Tibial nerve (tissue), 4 donors: ENCODE measurements around the gene TEN1. TPM values are rescaled to one million over a fixed set of nuclear protein-coding genes. Genes with fewer than 3 reads are reported as not detected.

ENCODE experiments used
- DNase-seq, 2 donors: peaks; one replicate each; pipeline ENCODE4 v3.0.0-alpha.2; 2019; ENCODE audit warnings: low spot score in 2 of 2
- H3K27ac ChIP-seq, 4 donors: fragments of 200-600 bp; sonication (generic) in 3 of 4; one replicate each; pipeline ENCODE4 v1.5.1; 2017 to 2019; ENCODE audit warnings: mild to moderate bottlenecking in 1 of 4
- H3K27me3 ChIP-seq, 2 donors: fragments of 200-600 bp; sonication (generic) in 1 of 2; one replicate each; pipeline versions ENCODE4 v1.5.1 to v1.6.0; 2017 to 2019
- H3K36me3 ChIP-seq, 3 donors: fragments of 200-600 bp; sonication (generic); one replicate each; pipeline ENCODE4 v1.5.1; 2018 to 2019
- H3K4me1 ChIP-seq, 4 donors: fragments of 200-600 bp; sonication (generic) in 3 of 4; one replicate each; pipeline ENCODE4 v1.5.1; 2017 to 2019
- H3K4me3 ChIP-seq, 4 donors: fragments of 200-600 bp; sonication (generic) in 3 of 4; one replicate each; pipeline ENCODE4 v1.5.1; 2017 to 2019; ENCODE audit warnings: mild to moderate bottlenecking in 1 of 4, moderate library complexity in 1 of 4
- H3K9me3 ChIP-seq, 4 donors: fragments of 200-600 bp; sonication (generic) in 3 of 4; one replicate each; pipeline ENCODE4 v1.5.1; 2017 to 2019
- CTCF ChIP-seq, 5 experiments: fragments of 200-600 bp in 3 of 5; fragments of 450-650 bp in 2 of 5; sonication (generic) in 3 of 5; IDR thresholded peaks; one replicate each; pipeline ENCODE4 v1.5.1; 2016 to 2019; ENCODE audit warnings: antibody characterized with exemption in 5 of 5, mild to moderate bottlenecking in 3 of 5, moderate library complexity in 2 of 5
- EP300 ChIP-seq, 2 donors: sonication (generic); formaldehyde crosslinking; IDR thresholded peaks; one replicate each; pipeline ENCODE4 v1.6.1; 2017; ENCODE audit warnings: antibody characterized with exemption in 2 of 2, mild to moderate bottlenecking in 1 of 2
- POLR2A ChIP-seq, 2 donors: fragments of 450-650 bp; IDR thresholded peaks; one replicate each; pipeline ENCODE4 v1.6.1; 2017; ENCODE audit warnings: antibody characterized with exemption in 2 of 2, mild to moderate bottlenecking in 2 of 2, moderate library complexity in 2 of 2
- WGBS, 2 donors: methylation state at CpG; one replicate each; pipeline ENCODE4 v1.1.5; 2018; 5-methylcytosine and 5-hydroxymethylcytosine counted together
- total RNA-seq, 4 donors: library from RNA; depleted of rRNA; stranded (reverse); fragments of >200 nt; gene quantifications; one replicate each; pipeline ENCODE4 v1.1.0, GENCODE V29; 2016

TEN1 gene
- total RNA-seq, 4 donors from 2014 or later = 8.6 to 22.2 (median 11.5) TPM

DNA sequence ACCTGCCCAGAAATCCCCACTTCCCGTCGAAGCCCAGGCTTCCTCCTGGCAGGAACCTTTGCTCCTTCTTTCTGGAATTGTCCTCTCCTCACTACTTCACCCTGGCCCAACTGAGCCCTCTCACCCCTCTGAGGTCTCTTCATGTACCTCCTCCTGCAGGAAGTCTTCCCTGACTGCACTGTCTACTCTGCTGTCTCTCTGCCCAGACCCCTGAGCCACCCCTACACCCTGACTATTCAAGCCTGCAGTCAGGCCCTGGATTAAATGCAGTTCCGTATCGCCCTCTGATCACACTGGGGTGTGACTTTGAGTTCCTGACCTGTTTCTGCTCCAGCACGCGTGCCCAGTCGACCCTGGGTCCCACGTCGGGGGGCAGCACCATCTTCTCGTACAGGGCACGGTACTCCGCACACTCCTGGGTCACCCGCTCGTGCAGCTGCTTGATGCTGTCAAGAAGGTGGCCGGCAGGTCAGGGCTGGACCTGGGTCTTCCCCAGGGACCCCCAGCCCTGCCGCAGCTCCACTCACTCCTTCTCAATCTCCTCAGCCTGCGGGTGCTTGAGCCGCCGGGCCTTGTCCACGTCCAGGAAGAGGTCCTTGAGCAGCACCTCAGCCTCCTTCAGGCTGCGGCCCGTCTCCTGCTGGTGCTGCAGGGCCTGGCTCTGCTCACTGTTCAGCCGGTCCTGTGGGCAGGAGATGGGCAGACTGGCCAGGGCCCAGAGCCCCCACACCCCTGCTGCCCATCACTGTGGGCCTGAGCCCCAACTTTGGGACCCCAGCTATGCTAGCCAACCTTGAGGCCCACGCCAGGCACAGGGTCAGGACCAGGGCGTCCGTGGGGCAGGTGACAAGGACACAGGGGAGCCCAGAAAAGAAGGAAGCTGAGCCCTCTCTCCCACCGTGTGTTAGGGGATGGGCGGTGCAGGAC, 44.2 kb downstream of the TEN1 start:
- H3K36me3 ChIP-seq = no peaks in the 10 kb centered on the region
- no peak for DNase-seq
- no peaks in the 10 kb centered on the region for H3K9me3 ChIP-seq
- no peak for TF ChIP-seq EP300 (IDR thresholded peaks at IDR 0.05)
- no peak for TF ChIP-seq POLR2A (IDR thresholded peaks at IDR 0.05)
- TF ChIP-seq CTCF (IDR thresholded peaks at IDR 0.05) = no peak
- peaks cover 0 to 22% of the 10 kb centered on the region in 2 donors for H3K27me3 ChIP-seq
- H3K4me1 ChIP-seq = no peaks in the 10 kb centered on the region
- no peak overlapping the region for H3K27ac ChIP-seq
- 83 to 87% methylated on average over 18 to 28 of the region's 28 CpGs for WGBS, 2 donors
- H3K4me3 ChIP-seq = no peak overlapping the region

GRCh38 chr17:76023900-76024237, 44.8 kb downstream of the TEN1 start:
- no peak for TF ChIP-seq POLR2A (IDR thresholded peaks at IDR 0.05)
- TF ChIP-seq CTCF (IDR thresholded peaks at IDR 0.05) = no peak
- no peak for TF ChIP-seq EP300 (IDR thresholded peaks at IDR 0.05)
- no peak overlapping the region for H3K27ac ChIP-seq
- DNase-seq = no peak
- H3K36me3 ChIP-seq = no peaks in the 10 kb centered on the region
- no peak overlapping the region for H3K4me3 ChIP-seq
- no peaks in the 10 kb centered on the region for H3K9me3 ChIP-seq
- peaks cover 0 to 22% of the 10 kb centered on the region in 2 donors for H3K27me3 ChIP-seq
- no peaks in the 10 kb centered on the region for H3K4me1 ChIP-seq
- 84 to 92% methylated on average over 7 to 9 of the region's 9 CpGs for WGBS, 2 donors

- Histone ChIP-seq H3K27ac (no peak overlapping the region), H3K4me1 (no peaks in the 10 kb centered on the region), H3K27me3 (peaks cover 0 to 26% of the 10 kb centered on the region in 2 donors), H3K36me3 (no peaks in the 10 kb centered on the region), H3K9me3 (no peaks in the 10 kb centered on the region), H3K4me3 (no peak overlapping the region)
- TF ChIP-seq EP300 (IDR thresholded peaks at IDR 0.05) (no peak), POLR2A (IDR thresholded peaks at IDR 0.05) (no peak), CTCF (IDR thresholded peaks at IDR 0.05) (no peak)
- no peak for DNase-seq
- 82 to 83% methylated on average over 9 of the region's 9 CpGs for WGBS, 2 donors
Measured at GRCh38 chr17:76024353-76024752, 45.3 kb downstream of the TEN1 start.

- Histone ChIP-seq H3K9me3 (no peaks in the 10 kb centered on the region), H3K36me3 (no peaks in the 10 kb centered on the region), H3K4me3 (no peak overlapping the region), H3K27me3 (peaks cover 0 to 26% of the 10 kb centered on the region in 2 donors), H3K4me1 (peaks cover 0 to 3% (median 0%) of the 10 kb centered on the region in 4 donors), H3K27ac (no peak overlapping the region)
- WGBS, 2 donors = 89 to 90% methylated on average over 12 of the region's 12 CpGs
- TF ChIP-seq POLR2A (IDR thresholded peaks at IDR 0.05) = no peak
- TF ChIP-seq EP300 (IDR thresholded peaks at IDR 0.05) = no peak
- TF ChIP-seq CTCF (IDR thresholded peaks at IDR 0.05) = no peak
- no peak for DNase-seq
Measured at GRCh38 chr17:76025294-76025693, 46.3 kb downstream of the TEN1 start.

- no peak for TF ChIP-seq EP300 (IDR thresholded peaks at IDR 0.05)
- TF ChIP-seq POLR2A (IDR thresholded peaks at IDR 0.05) = no peak
- TF ChIP-seq CTCF (IDR thresholded peaks at IDR 0.05) = no peak
- H3K4me1 ChIP-seq = peaks cover 0 to 3% (median 0%) of the 10 kb centered on the region in 4 donors
- H3K4me3 ChIP-seq = peak overlapping the region in 1 of 4 donors; percentile 15
- no peaks in the 10 kb centered on the region for H3K36me3 ChIP-seq
- no peaks in the 10 kb centered on the region for H3K9me3 ChIP-seq
- peak overlapping the region in 1 of 4 donors; percentile 19 for H3K27ac ChIP-seq
- H3K27me3 ChIP-seq = peaks cover 0 to 17% of the 10 kb centered on the region in 2 donors
- WGBS, 2 donors = 40 to 71% methylated on average over 1 to 2 of the region's 15 CpGs
- no peak for DNase-seq
Measured at GRCh38 chr17:76026714-76027158, 47.7 kb downstream of the TEN1 start.
